Globus pallidus (tissue), 1 donor: ENCODE results near the gene RTN3.
"Not testable (repeated sequence)": the region's sequence is repeated elsewhere in the genome, so short reads cannot be mapped to it uniquely, and the experiment has no call there.

Experiments used
- DNase-seq: peaks from one replicate; pipeline ENCODE4 v3.0.0-alpha.2; 2015; ENCODE audit warnings: low spot score

Gene RTN3

DNA sequence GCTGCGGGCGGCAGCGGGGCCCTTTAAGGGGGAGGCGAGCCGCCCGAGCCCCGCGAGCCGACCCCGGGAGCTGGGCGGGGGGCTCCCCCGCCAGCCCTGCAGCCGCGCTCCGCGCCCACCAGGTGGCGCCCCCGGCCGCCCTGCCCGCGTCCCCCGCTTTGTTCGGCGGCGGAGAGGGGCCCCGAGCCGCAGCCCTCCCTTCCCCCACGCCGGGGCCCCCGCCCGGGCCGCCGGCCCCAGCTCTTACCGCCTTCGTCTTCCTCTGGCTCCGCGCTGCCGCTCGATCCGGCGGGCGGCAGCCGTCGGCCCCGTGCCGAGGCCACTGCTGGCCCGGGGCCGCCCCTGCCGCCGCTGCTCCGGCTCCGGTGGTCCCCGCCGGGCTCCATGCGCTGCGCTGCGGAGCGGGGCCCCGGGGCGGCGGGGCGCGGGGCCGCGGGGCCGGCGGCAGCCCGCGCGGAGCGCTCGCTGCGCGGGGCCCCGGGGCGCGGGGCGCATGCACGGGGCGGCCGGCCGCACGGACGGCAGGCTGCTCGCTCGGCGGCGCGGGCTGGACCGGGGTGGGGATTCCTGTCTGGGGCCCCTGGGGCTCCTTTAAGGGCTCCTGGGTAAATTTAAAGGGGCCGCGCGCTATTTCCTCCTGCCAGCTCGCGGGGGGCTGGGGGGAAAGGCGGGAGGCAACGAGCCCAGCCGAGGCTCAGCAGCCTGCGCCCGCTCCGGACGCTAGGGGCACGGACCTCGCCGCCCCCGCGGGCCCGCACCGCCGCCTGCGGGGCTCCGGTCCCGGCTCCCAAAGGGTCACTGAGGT lies 87.1 kb downstream of the RTN3 start, which contains the start of gene ZFTA:
TSS of gene ZFTA (minus strand) at position 539 of the 805 bp plus-strand sequence. CDS start at position 386, 153 bp downstream.
- DNase-seq, result peak; percentile 40

DNA sequence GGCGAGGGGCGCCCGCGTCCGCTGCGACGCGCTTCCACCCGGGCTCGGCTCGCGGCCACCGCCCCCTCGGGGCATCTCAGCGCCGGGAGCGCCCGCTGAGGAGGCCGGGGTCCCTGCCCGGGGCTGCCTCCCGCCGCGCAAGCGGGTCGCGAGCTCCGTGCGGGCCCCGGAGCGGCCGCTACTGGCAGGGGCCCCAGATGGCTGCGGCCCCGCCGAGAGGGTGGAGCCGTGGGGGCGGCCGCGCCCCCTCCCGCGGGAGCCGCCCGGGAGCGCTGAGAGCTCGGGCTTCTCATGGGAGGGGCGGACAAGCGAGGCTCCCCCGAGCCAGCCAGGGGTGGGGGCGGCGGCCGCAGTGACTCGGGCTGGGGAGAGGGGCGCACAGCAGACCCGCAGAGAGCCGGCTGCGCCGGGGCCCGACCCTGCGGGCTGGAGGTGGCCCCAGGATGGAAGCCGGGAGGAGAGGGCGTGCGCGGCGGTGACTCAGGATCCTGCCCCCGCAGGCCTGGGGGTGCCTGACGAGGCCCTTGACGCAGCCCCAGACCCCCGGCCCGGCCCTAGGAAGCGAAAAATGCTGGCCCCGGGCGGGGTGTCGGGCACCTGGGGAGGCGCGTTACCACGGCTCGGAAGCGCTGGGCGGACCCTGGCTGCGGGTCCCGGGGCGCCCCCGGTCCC lies 87.9 kb downstream of the RTN3 start:
- no peak for DNase-seq

DNA sequence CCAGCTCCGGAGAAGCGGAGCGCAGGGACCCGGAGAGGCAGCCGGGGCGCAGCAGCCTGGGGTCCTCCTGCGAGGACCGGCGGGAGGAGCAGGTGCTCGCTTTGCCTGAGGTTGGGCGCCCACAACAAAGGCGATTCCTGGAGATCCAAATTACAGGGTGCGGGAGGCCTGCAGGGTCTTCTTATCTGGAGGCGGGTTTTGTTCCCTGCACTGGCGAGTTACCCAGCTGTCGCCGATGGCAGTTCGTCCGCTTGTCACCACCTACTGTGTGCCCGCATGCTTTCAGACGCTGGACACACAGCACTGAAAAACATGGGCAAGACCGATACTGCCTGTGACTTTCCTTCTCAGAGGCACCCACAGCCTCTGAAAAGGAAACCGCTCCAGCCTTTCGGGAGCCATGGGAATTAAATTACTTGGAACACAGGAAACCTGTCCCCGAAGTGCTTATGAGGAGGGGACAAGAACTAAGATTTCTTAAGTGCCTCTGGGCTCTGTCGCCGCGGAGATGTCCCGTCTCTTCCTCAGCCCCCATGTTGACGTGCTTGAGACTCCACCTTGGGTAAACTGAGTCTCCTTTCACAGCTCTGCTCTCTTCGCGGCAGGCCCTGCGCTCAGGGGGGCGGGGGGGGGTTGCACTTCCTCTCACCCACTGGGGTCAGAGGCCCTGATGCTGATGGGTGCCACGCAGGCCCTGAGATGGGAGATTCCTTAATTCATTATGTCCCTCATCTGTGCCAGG lies 88.6 kb downstream of the RTN3 start:
- no peak for DNase-seq

DNA sequence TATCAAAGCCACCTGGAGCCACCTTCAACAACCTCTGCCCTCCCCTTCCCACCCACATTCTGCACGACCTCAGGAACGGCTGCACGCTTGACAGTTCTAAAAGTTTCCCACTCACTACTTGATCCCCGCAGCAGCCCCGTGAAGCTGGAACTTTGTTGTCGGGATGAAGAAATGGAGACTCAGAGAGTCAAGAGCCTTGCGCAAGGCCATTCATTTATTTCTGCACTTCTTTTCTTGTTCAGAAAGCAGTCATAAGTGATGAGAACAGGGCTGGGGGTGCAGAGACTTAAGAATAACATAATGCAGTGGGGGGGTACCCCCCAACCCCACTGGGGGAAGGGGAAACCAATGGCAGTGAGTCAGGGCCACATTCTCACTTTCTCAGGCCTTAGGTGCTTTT lies 89.5 kb downstream of the RTN3 start:
- DNase-seq, result no peak

DNA sequence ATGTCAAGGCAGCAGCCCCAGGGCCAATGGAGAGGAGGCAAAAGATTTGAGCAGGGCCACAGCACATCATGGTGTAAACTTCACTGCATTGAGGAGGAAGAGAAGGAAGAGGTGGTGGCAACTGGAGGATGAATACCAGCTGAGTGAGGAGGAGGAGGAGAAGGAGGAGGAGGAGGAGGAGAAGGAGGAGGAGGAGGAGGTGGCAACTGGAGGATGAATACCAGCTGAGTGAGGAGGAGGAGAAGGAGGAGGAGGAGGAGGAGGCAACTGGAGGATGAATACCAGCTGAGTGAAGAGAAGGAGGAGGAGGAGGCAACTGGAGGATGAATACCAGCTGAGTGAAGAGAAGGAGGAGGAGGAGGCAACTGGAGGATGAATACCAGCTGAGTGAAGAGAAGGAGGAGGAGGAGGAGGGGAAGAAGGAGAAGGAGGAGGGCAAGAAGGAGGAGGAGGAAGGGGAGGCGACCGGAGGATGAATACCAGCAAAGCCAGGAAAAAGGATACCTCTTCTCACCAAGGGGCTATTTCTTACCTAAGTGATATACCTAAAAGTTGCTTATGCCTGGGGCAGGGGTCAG lies 90.5 kb downstream of the RTN3 start:
- not testable (repeated sequence) for DNase-seq

DNA sequence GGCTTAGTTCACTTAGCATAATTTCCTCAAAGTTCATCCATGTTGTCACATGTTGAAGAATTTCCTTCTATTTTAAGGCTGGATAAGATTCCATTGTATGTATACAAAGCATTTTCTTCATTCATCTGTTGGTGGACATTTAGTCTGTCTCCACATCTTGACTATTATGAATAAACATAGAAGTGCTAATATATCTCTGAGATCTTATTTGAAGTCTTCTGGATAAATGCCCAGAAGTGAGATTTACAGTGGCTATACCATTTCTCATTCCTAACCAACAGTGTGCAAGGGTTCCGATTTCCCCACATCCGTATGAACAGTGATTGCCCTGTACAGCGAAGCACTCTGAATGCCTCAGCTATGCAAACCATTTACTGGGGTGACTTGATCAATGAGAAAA lies 93.9 kb downstream of the RTN3 start:
- no peak for DNase-seq

DNA sequence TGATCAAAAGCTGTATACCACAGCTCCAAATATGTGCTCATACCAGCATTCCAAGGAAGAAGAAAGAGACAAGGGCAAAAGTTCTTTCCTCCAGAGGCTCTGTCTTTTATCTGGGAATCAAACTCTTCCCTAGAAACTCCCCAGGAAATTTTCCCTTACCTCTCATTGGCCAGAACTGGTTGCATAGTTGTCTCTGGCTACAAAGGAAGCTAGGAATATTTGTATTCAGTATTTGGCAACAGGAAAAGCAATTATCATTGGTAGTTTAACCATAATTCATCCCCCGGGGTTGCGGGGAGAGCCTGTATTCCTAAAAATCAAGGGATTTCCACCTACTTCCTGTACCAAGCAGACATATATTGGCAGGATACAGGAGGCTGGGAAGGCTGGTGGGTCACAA lies 97.7 kb downstream of the RTN3 start:
- no peak for DNase-seq

DNA sequence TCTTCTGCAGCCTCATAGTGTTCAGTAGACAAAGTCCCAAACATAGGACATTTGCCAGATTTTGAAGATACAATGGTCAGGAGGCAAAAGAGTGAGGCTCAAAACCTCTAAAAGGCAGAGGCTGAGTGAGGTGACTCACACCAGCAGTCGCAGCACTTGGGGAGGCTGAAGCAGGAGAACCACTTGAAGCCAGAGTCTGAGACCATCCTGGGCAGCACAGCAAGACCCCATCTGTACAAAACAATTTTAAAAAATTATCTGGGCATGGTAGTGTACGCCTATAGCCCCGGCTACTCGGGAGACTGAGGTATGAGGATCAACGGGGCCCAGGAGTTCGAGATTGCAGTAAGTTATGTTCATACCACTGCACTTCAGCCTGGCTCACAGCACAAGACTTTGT lies 101.4 kb downstream of the RTN3 start:
- DNase-seq, result no peak

DNA sequence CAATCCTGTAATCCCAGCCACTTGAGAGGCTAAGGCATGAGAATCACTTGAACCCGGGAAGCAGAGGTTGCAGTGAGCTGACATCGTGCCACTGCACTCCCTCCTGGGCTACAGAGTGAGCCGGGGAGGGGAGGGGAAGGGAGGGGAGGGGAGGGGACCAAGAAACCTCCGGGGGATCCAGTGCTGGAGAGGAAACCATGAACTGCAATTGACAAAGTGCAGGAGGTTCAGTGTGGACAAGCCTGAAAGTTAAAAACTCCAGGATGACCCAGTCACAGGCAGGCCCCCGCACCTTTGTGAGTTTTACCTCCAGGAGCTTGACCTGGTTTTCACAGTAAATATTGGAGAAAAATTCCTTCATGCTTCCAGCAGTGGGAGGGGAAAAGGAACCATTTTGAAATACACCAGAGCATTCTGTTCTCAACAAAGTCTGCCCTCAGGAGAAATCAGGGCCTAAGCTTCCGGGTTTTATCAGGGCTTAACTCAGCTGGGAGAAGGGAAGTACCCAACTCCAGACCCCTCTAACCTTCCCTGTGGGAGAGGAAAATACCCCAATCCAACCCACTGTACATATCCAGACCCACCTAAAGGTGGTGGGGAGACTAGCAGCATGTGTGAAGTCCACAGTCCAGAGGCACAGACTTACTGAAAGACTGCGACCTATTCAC lies 102.8 kb downstream of the RTN3 start:
- no peak for DNase-seq

DNA sequence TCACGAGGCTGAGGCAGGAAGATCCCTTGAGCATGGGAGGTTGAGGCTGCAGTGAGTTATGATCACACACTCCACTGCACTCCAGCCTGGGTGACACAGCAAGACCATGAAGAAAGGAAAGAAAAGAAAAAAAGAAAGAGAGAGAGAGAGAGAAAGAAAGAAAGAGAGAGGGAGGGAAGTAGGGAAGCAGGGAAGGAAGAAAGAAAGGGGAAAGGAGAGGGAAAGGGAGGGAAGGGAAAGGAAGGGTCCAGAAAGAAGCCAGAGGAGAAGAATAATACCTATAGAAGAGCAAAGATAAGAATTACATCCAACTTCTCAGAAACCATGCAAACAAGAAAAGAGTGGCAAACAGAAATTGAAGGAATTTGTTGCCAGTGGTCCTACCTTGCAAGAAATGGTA lies 104.5 kb downstream of the RTN3 start:
- no peak for DNase-seq

DNA sequence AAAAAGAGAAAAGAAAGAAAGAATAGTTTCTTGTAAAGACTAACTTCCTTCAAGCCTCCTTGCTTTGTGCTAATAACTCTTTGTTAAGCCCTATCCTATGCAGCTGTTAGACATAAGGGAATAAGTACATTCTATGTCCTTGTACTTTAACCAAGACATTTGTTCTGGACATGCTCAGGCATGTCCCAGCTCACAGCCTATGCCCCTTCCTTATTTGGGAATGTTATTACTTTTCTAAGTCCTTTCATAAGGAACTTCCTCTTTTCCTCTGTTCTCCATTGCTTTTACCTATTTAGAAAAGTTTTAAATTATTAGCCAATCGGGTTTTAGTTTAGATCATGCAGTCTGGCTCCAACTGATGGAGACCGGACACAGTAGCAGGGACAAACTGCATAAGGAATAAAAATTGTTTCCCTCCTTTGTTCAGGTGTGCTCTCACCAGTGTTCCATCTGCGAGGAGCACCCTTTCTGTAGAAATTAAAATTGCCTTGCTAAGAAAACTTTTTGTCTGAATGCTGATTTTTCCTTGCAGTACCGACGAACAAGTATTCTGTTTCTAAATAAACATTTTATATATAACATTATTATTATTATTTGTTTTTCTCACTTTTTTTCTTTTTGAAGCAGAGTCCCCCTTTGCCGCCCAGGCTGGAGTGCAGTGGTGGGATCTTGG lies 110.3 kb downstream of the RTN3 start:
- DNase-seq, result no peak

DNA sequence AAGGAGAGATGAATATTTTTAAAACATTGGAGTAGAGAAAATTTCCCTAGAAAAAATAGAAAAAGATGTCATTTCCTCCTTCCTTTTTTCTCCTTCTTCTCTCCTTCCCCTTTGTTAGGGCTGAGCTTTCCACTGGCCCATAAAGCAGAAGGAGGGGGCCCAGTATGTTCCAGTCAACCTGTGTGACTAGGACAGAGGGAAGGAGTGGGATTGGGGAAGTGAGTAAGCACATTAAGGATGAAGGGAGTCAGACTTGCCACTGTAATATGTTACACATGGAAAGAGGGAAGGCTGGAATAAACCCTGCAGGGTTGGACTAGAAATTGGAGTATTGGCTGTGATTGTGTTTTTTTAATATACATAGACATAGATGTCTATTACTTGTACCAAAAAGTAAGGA lies 111.9 kb downstream of the RTN3 start:
- no peak for DNase-seq

DNA sequence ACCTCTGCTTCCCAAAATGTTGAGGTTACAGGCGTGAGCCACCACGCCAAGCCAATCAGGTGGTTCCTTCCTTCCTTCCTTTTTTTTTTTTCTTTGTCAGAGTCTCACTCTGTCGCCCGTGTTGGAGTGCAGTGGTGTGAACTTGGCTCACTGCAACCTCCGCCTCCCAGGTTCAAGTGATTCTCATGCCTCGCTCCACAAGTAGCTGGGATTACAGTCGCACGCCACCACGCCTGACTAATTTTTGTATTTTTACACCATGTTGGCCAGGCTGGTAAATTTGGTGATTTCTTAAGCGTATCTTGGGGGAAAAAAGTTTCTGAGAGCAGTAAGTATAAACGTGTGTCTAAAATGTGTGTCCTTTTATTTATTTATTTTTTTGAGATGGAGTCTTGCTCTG lies 113.8 kb downstream of the RTN3 start:
- DNase-seq, result no peak

DNA sequence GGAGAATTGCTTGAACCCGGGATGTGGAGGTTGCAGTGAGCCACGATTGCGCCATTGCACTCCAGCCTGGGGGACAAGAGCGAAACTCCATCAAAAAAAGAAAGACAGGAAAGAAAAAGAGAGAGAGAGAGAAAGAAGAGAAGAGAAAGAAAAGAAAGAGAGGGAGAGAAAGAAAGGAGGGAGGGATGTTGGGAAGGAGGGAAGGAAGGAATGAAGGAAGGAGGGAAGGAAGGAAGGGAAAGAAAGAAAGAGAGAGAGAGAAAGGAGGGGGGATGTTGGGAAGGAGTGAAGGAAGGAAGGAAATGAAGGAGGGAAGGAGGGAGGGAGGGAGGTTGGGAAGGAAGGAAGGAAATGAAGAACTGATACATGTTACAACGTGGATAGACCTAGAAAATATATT lies 119.6 kb downstream of the RTN3 start:
- DNase-seq, result no peak

DNA sequence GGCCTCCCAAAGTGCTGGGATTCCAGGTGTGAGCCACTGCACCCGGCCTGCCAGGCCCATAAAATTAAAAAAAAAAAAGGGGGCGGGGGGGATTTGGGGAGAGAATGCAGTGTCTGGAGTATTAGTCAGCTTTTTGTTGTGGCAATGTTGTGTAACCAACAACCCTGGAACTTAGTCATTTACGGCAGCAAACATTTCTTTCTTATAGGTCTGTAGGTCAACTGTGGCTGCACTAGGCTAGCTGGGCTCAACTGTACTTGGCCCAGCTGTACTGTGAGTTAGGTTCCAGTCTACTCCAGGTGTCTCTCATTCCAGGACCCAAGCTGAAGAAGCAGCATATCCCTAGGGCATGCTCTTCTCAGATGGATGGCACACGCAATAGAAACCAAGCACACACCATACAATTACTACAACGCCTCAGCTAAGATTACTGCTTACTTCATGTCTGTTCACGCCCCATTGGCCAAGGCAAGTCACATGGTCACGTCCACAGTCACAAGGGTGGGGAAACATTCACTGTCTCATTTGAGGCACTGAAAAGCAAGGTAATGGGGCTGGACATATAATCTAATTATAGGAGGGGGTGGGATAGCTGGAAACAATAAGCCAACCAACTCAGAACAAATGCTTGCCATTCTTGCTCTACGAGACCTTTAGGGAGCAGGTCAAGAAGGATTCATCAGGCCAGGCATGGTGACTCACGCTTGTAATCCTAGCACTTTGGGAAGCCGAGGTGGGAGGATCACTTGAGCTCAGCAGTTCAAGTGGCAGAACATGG lies 121.5 kb downstream of the RTN3 start:
- no peak for DNase-seq

DNA sequence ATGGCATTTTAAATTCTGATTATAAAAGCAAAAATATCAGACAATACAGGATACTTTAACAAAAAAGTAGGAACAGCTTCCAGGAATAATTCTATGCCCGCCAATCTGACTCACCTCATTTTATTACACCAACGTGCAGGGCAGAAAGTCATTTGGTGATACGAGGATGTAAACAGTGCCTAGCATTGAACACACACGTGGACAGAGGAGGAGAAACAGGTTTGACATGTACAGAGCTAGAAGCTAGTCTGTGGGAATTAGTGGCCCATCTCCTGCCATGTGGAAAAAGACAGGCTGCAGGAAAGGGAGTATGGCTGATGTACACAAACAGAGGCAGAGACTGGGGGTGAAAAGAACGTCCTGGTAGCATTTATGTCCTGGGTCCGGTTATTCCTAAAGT lies 123.0 kb downstream of the RTN3 start:
- DNase-seq, result no peak

DNA sequence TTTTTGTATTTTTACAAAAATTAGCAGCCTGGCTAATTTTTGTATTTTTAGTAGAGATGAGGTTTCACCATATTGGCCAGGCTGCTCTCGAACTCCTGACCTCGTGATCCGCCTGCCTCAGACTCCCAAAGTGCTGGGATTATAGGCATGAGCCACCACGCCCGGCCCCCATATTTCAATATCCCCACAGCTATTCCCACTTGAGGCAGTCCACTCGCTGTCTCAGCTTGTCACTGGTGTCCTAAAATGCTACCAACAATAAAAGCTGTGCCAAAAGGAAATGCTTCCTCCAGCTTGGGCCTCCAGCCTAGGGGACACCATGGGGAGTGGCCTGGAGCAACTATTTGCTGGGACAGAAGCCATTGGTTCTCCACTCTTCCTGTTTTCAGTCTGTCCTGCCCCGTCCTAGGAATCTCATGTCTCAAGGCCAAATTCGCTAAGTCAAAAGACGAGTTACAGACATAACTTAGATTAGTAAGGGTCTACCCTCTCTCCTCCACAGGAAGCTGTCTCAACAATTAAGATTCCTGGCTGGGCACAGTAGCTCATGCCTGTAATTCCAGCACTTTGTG lies 124.6 kb downstream of the RTN3 start:
- DNase-seq, result no peak
